GM21447 (cell line): ENCODE measurements around the gene GFER.
A peak's percentile ranks its signal among the peaks of the same experiment; 100 is the strongest.

Experiments used
- ATAC-seq: cut with Tn5 transposase; IDR thresholded peaks from one replicate; pipeline ENCODE4 v1.9.1; 2021; ENCODE audit not compliant: unreplicated experiment

The GFER gene

GRCh38 chr16:1974157-1975070 lies 9.6 kb upstream of the GFER start:
- ATAC-seq = no peak

GRCh38 chr16:1975432-1976215 lies 8.4 kb upstream of the GFER start:
- no peak for ATAC-seq

- ATAC-seq = no peak
Measured at GRCh38 chr16:1976216-1976520, 7.8 kb upstream of the GFER start.

GRCh38 chr16:1976951-1977874 lies 6.8 kb upstream of the GFER start:
- ATAC-seq = no peak

GRCh38 chr16:1977875-1978268 lies 6.1 kb upstream of the GFER start:
- no peak for ATAC-seq

- ATAC-seq = no peak
Measured at GRCh38 chr16:1978476-1979120, 5.4 kb upstream of the GFER start.

GRCh38 chr16:1979271-1980029 lies 4.5 kb upstream of the GFER start:
- no peak for ATAC-seq

GRCh38 chr16:1980030-1980769 lies 3.8 kb upstream of the GFER start:
- no peak for ATAC-seq

- ATAC-seq = no peak
Measured at GRCh38 chr16:1980770-1981087, 3.3 kb upstream of the GFER start.

- ATAC-seq = no peak
Measured at GRCh38 chr16:1981398-1981836, 2.6 kb upstream of the GFER start, which contains the start of gene NOXO1. TSS of gene NOXO1 (minus strand) at chr16:1981469. CDS start at chr16:1981179, 290 bp downstream.

- ATAC-seq = no peak
Measured at GRCh38 chr16:1982013-1982433, 2.0 kb upstream of the GFER start.

GRCh38 chr16:1982991-1983543 lies 926 bp upstream of the GFER start:
- ATAC-seq = no peak

GRCh38 chr16:1984347-1985225 lies 593 bp downstream of the GFER start:
- peak; percentile 2 for ATAC-seq

- ATAC-seq = no peak
Measured at GRCh38 chr16:1985466-1986150, 1.6 kb downstream of the GFER start.

- ATAC-seq = no peak
Measured at GRCh38 chr16:1987198-1987597, 3.2 kb downstream of the GFER start.

- no peak for ATAC-seq
Measured at GRCh38 chr16:1989209-1990100, 5.5 kb downstream of the GFER start, which contains the start of gene SYNGR3. TSS of gene SYNGR3 (plus strand) at chr16:1989970. CDS start at chr16:1990103, 133 bp downstream.

- ATAC-seq = no peak
Measured at GRCh38 chr16:1990101-1990350, 6.0 kb downstream of the GFER start.
